Peyer's patch (tissue), 4 donors: ENCODE measurements around the gene FOXD4L1.
"Not testable (repeated sequence)": the region's sequence is repeated elsewhere in the genome, so short reads cannot be mapped to it uniquely, and the experiment has no call there.

Experiments
- POLR2A ChIP-seq, 2 donors: fragments of 450-650 bp; IDR thresholded peaks; one replicate each; pipeline ENCODE4 v1.5.1; 2017; ENCODE audit warnings: antibody characterized with exemption in 2 of 2, mild to moderate bottlenecking in 2 of 2, moderate library complexity in 2 of 2
- TF ChIP-seq, protein P1 (sequence below), 6 experiments: fragments of 450-650 bp in 4 of 6; fragments of 200-600 bp in 2 of 6; sonication (generic) in 1 of 6; IDR thresholded peaks; one replicate each; pipeline ENCODE4 v1.5.1; 2017 to 2019; ENCODE audit warnings: antibody characterized with exemption in 6 of 6, mild to moderate bottlenecking in 3 of 6, moderate library complexity in 1 of 6

DNA sequence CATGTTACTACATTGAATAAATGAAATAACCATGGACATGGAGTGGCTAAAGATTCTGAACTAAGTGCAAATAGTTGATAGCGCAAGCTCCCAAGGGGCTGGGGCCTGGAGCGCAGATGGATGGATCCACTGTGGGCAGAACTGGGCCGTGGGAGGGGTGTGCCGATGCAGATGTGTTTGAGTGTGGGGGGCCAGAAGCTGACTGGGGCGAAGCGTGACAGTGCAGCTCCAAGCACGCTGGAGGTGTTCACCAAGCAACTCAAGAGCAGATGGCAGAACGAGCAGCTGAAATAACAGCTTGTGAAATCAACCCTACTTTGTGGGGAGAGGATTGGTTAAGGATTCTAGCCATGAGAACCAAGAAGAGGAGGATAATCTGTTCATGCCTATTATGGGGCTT is 17.0 kb downstream of the FOXD4L1 start:
- TF ChIP-seq, protein P1, sequence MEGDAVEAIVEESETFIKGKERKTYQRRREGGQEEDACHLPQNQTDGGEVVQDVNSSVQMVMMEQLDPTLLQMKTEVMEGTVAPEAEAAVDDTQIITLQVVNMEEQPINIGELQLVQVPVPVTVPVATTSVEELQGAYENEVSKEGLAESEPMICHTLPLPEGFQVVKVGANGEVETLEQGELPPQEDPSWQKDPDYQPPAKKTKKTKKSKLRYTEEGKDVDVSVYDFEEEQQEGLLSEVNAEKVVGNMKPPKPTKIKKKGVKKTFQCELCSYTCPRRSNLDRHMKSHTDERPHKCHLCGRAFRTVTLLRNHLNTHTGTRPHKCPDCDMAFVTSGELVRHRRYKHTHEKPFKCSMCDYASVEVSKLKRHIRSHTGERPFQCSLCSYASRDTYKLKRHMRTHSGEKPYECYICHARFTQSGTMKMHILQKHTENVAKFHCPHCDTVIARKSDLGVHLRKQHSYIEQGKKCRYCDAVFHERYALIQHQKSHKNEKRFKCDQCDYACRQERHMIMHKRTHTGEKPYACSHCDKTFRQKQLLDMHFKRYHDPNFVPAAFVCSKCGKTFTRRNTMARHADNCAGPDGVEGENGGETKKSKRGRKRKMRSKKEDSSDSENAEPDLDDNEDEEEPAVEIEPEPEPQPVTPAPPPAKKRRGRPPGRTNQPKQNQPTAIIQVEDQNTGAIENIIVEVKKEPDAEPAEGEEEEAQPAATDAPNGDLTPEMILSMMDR (IDR thresholded peaks at IDR 0.05) = not testable (repeated sequence)
- not testable (repeated sequence) for TF ChIP-seq POLR2A (IDR thresholded peaks at IDR 0.05)
